Activated T-helper 1 cell treated with anti-CD3 and anti-CD28 coated beads, Interleukin-12 subunit alpha, Interleukin-12 subunit beta, Interleukin-2, Interleukin-4 antibody, amounts not matched to agents 30 ng/mL and 10 ng/mL and 1 ng/mL, durations not matched to agents 14 hours and 24 hours and 36 hours (primary cell): ENCODE data around the gene CARD19. TPM values are rescaled to one million over a fixed set of nuclear protein-coding genes. Genes with fewer than 3 reads are reported as not detected.

Experiments
- DNase-seq: peaks from one replicate; pipeline ENCODE4 v3.0.0; 2021; ENCODE audit warnings: low spot score
- H3K27ac Mint-ChIP-seq: one replicate; pipeline ENCODE4 v1.8.0; 2021; ENCODE audit warnings: mild to moderate bottlenecking, mixed read lengths
- H3K27me3 Mint-ChIP-seq: one replicate; pipeline ENCODE4 v1.8.0; 2022; ENCODE audit warnings: mild to moderate bottlenecking, moderate library complexity, mixed read lengths; ENCODE audit not compliant: insufficient read depth
- H3K36me3 Mint-ChIP-seq: one replicate; pipeline ENCODE4 v1.8.0; 2021; ENCODE audit warnings: low read depth, mixed read lengths
- H3K4me1 Mint-ChIP-seq: one replicate; pipeline ENCODE4 v1.8.0; 2021; ENCODE audit warnings: low read depth, mixed read lengths
- H3K4me3 Mint-ChIP-seq: one replicate; pipeline ENCODE4 v1.8.0; 2021; ENCODE audit warnings: mild to moderate bottlenecking, moderate library complexity, mixed read lengths
- H3K9me3 Mint-ChIP-seq: one replicate; pipeline ENCODE4 v1.8.0; 2021; ENCODE audit warnings: mixed read lengths
- intact Hi-C: fragments of 100-400 bp; cut with micrococcal nuclease; formaldehyde crosslinking; loops from one replicate; pipeline ENCODE4 v1.15.1; 2024
- total RNA-seq: library from RNA; stranded (reverse); gene quantifications from 2 replicates; pipeline ENCODE4 v1.2.3, GENCODE V29; 2022

CARD19 gene
- total RNA-seq, result 40.5 and 41.7 TPM in 2 replicates

GRCh38 chr9:93096131-93096802, at the start of gene CARD19:
Gene CARD19, plus strand, starts transcription at chr9:93096217. Its CDS starts 129 bp downstream, at chr9:93096346.
- Mint-ChIP-seq H3K9me3 (peaks cover 16% of the 10 kb centered on the region), H3K4me3 (peak within 1 kb of the TSS; percentile 91), H3K36me3 (peaks cover 16% of the 10 kb centered on the region), H3K4me1 (peaks cover 70% of the 10 kb centered on the region), H3K27ac (peak within 1 kb of the TSS; percentile 99), H3K27me3 (no peaks in the 10 kb centered on the region)
- intact Hi-C loops, result loop anchor here (1.0 to 10.0 kb wide), 9 partner anchors 38 to 771 kb away; partner anchors contain the start of genes BICD2, CENPP, IPPK and NOL8
- peak; percentile 48 for DNase-seq

GRCh38 chr9:93048566-93049448, 47.2 kb upstream of the CARD19 start:
- no peak for DNase-seq
- peaks cover 7% of the 10 kb centered on the region for H3K4me1 Mint-ChIP-seq
- no peaks in the 10 kb centered on the region for H3K36me3 Mint-ChIP-seq
- no peak overlapping the region for H3K4me3 Mint-ChIP-seq
- no peaks in the 10 kb centered on the region for H3K9me3 Mint-ChIP-seq
- H3K27me3 Mint-ChIP-seq, result peaks cover 3% of the 10 kb centered on the region
- no peak overlapping the region for H3K27ac Mint-ChIP-seq
- intact Hi-C loops, result no loop called here

- intact Hi-C loops, result no loop called here
- Mint-ChIP-seq H3K9me3 (no peaks in the 10 kb centered on the region), H3K4me3 (no peak overlapping the region), H3K27me3 (peaks cover 3% of the 10 kb centered on the region), H3K36me3 (no peaks in the 10 kb centered on the region), H3K27ac (no peak overlapping the region), H3K4me1 (peaks cover 6% of the 10 kb centered on the region)
- DNase-seq, result no peak
These were observed 46.5 kb upstream of the CARD19 start for GRCh38 chr9:93049491-93049890.

DNA sequence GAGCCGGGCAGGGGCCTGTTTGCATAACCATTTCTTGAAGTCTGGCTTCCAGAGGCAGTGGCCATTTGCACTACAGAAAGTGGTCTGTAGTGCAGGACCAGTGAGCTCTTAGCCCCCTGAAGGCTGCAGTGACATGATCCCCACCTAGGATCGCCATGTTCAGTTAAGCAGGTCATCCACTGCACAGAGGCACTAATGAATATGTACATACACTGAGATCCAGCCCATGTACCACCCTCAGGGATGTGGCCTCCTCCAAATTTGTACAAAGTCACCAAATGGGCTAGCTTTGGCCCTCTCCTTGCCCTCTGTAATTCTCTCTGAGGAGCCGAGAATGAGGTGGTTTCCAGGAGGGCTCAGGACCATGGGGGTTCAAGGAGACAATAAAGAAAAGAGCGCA, 45.8 kb upstream of the CARD19 start:
- intact Hi-C loops, result no loop called here
- Mint-ChIP-seq H3K36me3 (no peaks in the 10 kb centered on the region), H3K4me1 (peaks cover 6% of the 10 kb centered on the region)

GRCh38 chr9:93051680-93052089, 44.3 kb upstream of the CARD19 start:
- no peak for DNase-seq
- H3K36me3 Mint-ChIP-seq, result no peaks in the 10 kb centered on the region
- H3K4me1 Mint-ChIP-seq, result peaks cover 8% of the 10 kb centered on the region
- intact Hi-C loops, result no loop called here
- H3K4me3 Mint-ChIP-seq, result no peak overlapping the region
- no peaks in the 10 kb centered on the region for H3K9me3 Mint-ChIP-seq
- H3K27me3 Mint-ChIP-seq, result peaks cover 1% of the 10 kb centered on the region
- no peak overlapping the region for H3K27ac Mint-ChIP-seq

More for the DNA sequence above, 45.8 kb upstream of the CARD19 start:
- H3K4me3 Mint-ChIP-seq, result no peak overlapping the region
- H3K27me3 Mint-ChIP-seq, result peaks cover 3% of the 10 kb centered on the region
- H3K9me3 Mint-ChIP-seq, result no peaks in the 10 kb centered on the region
- no peak overlapping the region for H3K27ac Mint-ChIP-seq
- DNase-seq, result no peak

- peaks cover 1% of the 10 kb centered on the region for H3K27me3 Mint-ChIP-seq
- H3K36me3 Mint-ChIP-seq, result no peaks in the 10 kb centered on the region
- intact Hi-C loops, result no loop called here
- H3K27ac Mint-ChIP-seq, result no peak overlapping the region
- no peaks in the 10 kb centered on the region for H3K9me3 Mint-ChIP-seq
- no peak overlapping the region for H3K4me3 Mint-ChIP-seq
- peaks cover 14% of the 10 kb centered on the region for H3K4me1 Mint-ChIP-seq
- DNase-seq, result no peak
These were observed 43.1 kb upstream of the CARD19 start for GRCh38 chr9:93052791-93053540.

DNA sequence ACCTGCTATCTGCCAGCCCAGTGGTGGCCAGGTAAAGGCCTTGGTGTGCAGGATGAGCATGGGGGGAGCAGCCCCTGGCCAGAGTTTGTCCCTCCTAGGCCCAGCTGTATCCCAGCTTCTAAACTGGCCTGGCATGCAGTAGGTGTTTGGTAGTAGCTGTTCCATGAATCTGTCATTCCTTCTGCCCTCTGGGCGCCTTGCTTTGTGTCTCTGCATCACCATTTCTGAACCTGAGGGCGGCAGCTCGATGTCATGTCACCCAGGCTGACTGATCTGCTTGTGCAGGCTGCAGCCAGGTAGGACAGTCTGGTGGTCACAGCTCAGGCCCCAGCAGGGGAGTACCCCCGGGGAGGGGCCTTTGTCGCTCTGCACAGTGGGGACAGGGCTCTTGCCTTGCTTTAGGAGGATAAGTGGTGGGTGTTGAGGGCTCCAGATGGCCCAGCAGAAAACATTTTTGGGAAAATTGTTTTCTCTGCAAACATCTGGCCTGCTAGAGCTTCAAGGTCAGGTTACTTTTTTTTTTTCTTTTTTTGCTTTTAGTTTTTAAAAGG, 42.2 kb upstream of the CARD19 start:
- Mint-ChIP-seq H3K9me3 (no peaks in the 10 kb centered on the region), H3K27me3 (peaks cover 1% of the 10 kb centered on the region), H3K27ac (no peak overlapping the region), H3K36me3 (no peaks in the 10 kb centered on the region), H3K4me1 (peaks cover 9% of the 10 kb centered on the region), H3K4me3 (no peak overlapping the region)
- intact Hi-C loops, result no loop called here
- DNase-seq, result no peak

- intact Hi-C loops, result no loop called here
- Mint-ChIP-seq H3K36me3 (no peaks in the 10 kb centered on the region), H3K9me3 (no peaks in the 10 kb centered on the region), H3K4me3 (no peak overlapping the region), H3K4me1 (peaks cover 18% of the 10 kb centered on the region), H3K27me3 (no peaks in the 10 kb centered on the region), H3K27ac (no peak overlapping the region)
- no peak for DNase-seq
These were observed 41.0 kb upstream of the CARD19 start for GRCh38 chr9:93054758-93055704.

DNA sequence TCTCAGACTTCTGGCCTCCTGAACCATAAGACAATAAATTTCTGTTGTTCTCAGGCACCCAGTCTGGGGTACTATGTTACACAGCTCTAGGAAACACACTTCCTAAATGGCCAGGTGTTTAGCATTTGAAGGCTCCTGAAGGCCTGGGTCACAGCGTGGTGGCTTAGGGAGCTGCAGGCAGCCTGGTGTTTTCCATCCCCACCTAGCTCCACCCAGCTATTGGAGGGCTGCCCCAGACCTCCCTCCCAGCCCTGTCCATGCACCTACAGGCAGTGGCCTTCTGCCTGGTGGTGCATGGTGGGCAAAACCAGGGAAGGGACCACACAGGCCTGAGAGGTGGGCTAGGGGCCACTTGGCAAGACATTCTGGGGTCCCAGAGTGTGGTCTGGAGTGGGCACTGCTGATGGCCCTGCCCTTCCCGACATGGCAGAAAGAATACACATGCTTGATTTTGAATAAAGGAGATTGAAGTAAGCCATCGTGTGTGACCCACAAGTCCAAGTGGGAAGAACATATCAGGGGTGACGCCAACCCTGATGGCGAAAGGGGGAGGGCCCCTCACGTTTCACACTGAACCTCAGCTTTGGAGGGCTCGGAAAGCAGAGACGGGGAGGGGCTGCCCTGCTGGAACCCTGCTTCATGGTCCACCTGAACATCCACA, 38.8 kb upstream of the CARD19 start:
- Mint-ChIP-seq H3K27ac (no peak overlapping the region), H3K4me3 (peak overlapping the region; percentile 51), H3K4me1 (peaks cover 39% of the 10 kb centered on the region)

GRCh38 chr9:93057703-93058354, 38.2 kb upstream of the CARD19 start:
- DNase-seq, result no peak
- Mint-ChIP-seq H3K4me3 (peak overlapping the region; percentile 71), H3K36me3 (peaks cover 8% of the 10 kb centered on the region), H3K9me3 (no peaks in the 10 kb centered on the region), H3K4me1 (peaks cover 46% of the 10 kb centered on the region), H3K27me3 (no peaks in the 10 kb centered on the region), H3K27ac (peak overlapping the region; percentile 76)
- intact Hi-C loops, result loop anchor here (1.0 to 2.0 kb wide), 3 partner anchors 38 to 293 kb away; partner anchors contain the start of genes BICD2 and CARD19

More for the DNA sequence above, 38.8 kb upstream of the CARD19 start:
- Mint-ChIP-seq H3K36me3 (peaks cover 5% of the 10 kb centered on the region), H3K9me3 (no peaks in the 10 kb centered on the region), H3K27me3 (no peaks in the 10 kb centered on the region)
- no peak for DNase-seq
- intact Hi-C loops, result no loop called here
